H1 (cell line): ENCODE measurements around the gene SF3B2. TPM values are rescaled to one million over a fixed set of nuclear protein-coding genes. Genes with fewer than 3 reads are reported as not detected.

ENCODE experiments used
- CTCF ChIA-PET: fragments of 300-600 bp; sonication (Branson Sonifier 250); formaldehyde crosslinking; loops from one replicate; lab custom pipeline; 2021; ENCODE audit not compliant: partially characterized antibody; lab: Charles Lee
- POLR2A ChIA-PET: fragments of 300-600 bp; sonication (Branson Sonifier 250); formaldehyde crosslinking; loops from one replicate; lab custom pipeline; 2021; ENCODE audit warnings: inconsistent platforms; ENCODE audit not compliant: partially characterized antibody; lab: Charles Lee
- DNase-seq, 2 experiments: peaks; one replicate each; pipeline versions ENCODE4 v3.0.0 to v3.0.0-alpha.2; 2010 to 2022; ENCODE audit warnings: low spot score in 2 of 2, low read depth in 1 of 2, mixed read lengths in 1 of 2
- FAIRE-seq: peaks from 2 replicates; lab custom pipeline; 2011; peaks lifted over from hg19 to GRCh38; lab: Jason Lieb, UNC
- H2AFZ ChIP-seq: 2 replicates; pipeline ENCODE4 v1.8.1; 2012; ENCODE audit warnings: low read length, inconsistent platforms
- H2AK5ac ChIP-seq: 2 replicates; pipeline ENCODE4 v1.6.1; 2013; ENCODE audit warnings: low read depth, low read length
- H2BK120ac ChIP-seq: replicated peaks from 2 replicates; pipeline ENCODE3; 2013; ENCODE audit warnings: low read depth, low read length, inconsistent platforms
- H2BK12ac ChIP-seq: 2 replicates; pipeline ENCODE4 v1.6.1; 2013; ENCODE audit warnings: low read depth, low read length
- H2BK15ac ChIP-seq: 2 replicates; pipeline ENCODE4 v1.6.1; 2013; ENCODE audit warnings: low read length
- H2BK20ac ChIP-seq: 2 replicates; pipeline ENCODE4 v1.6.1; 2013; ENCODE audit warnings: low read length
- H2BK5ac ChIP-seq: 2 replicates; pipeline ENCODE4 v1.6.1; 2013; ENCODE audit warnings: low read depth, low read length
- H3K14ac ChIP-seq: 2 replicates; pipeline ENCODE4 v1.6.1; 2013; ENCODE audit warnings: inconsistent platforms; ENCODE audit not compliant: insufficient read length
- H3K18ac ChIP-seq: 2 replicates; pipeline ENCODE4 v1.6.1; 2013; ENCODE audit warnings: low read length; ENCODE audit errors: extremely low read depth
- H3K23ac ChIP-seq: 2 replicates; pipeline ENCODE4 v1.6.1; 2013; ENCODE audit warnings: inconsistent platforms; ENCODE audit not compliant: insufficient read length
- H3K23me2 ChIP-seq: 2 replicates; pipeline ENCODE4 v1.6.1; 2013; ENCODE audit warnings: low read depth, low read length
- H3K27ac ChIP-seq: 2 replicates; pipeline ENCODE4 v1.6.1; 2011; ENCODE audit warnings: low read depth, low read length, inconsistent platforms
- H3K27me3 ChIP-seq, 4 experiments: replicated peaks in 1 of 4; 1 replicate in 1 of 4; 2 replicates in 3 of 4; pipeline versions ENCODE4 v1.6.1 to v1.8.1; 2011 to 2013; ENCODE audit warnings: low read length in 3 of 4, mild to moderate bottlenecking in 3 of 4, inconsistent platforms in 2 of 4, mixed read lengths in 2 of 4, moderate library complexity in 1 of 4; ENCODE audit not compliant: control insufficient read depth in 3 of 4, insufficient read depth in 3 of 4; ENCODE audit errors: extremely low read depth in 1 of 4
- H3K36me3 ChIP-seq, 4 experiments: 2 replicates each; pipeline versions ENCODE4 v1.6.1 to v1.8.1; 2011 to 2013; ENCODE audit warnings: mild to moderate bottlenecking in 4 of 4, low read length in 3 of 4, moderate library complexity in 2 of 4, control low read depth in 1 of 4, inconsistent platforms in 1 of 4; ENCODE audit not compliant: insufficient read depth in 4 of 4, control insufficient read depth in 2 of 4
- H3K4ac ChIP-seq: replicated peaks from 2 replicates; pipeline ENCODE3; 2013; ENCODE audit warnings: low read length, low read depth, mixed read lengths, inconsistent platforms; ENCODE audit not compliant: insufficient read length
- H3K4me1 ChIP-seq, 4 experiments: replicated peaks in 1 of 4; 1 replicate in 1 of 4; 2 replicates in 3 of 4; pipeline versions ENCODE4 v1.6.1 to v1.8.1; 2011 to 2013; ENCODE audit warnings: low read length in 3 of 4, inconsistent platforms in 2 of 4, mixed read lengths in 1 of 4; ENCODE audit not compliant: insufficient read depth in 4 of 4, control insufficient read depth in 3 of 4
- H3K4me2 ChIP-seq, 2 experiments: 2 replicates each; pipeline versions ENCODE4 v1.6.1 to v1.8.1; 2011 to 2013; ENCODE audit warnings: low read depth in 2 of 2, low read length in 2 of 2, control low read depth in 1 of 2, inconsistent platforms in 1 of 2, mild to moderate bottlenecking in 1 of 2; ENCODE audit not compliant: insufficient read depth in 1 of 2
- H3K4me3 ChIP-seq, 4 experiments: fragments of 200-600, 300-600 bp in 1 of 4; sonication (generic), shearing (Covaris generic), sonication (Bioruptor Twin) in 1 of 4; 2 replicates each; pipeline versions ENCODE4 v1.5.1 to v1.8.1; 2011 to 2016; ENCODE audit warnings: low read length in 4 of 4, low read depth in 3 of 4, control low read depth in 2 of 4, inconsistent platforms in 2 of 4, mild to moderate bottlenecking in 2 of 4, mixed read lengths in 1 of 4, moderate library complexity in 1 of 4; ENCODE audit not compliant: insufficient read depth in 2 of 4; ENCODE audit errors: extremely low read depth in 1 of 4
- H3K56ac ChIP-seq: replicated peaks from 2 replicates; pipeline ENCODE3; 2013; ENCODE audit warnings: low read depth, mild to moderate bottlenecking, mixed read lengths, low read length, inconsistent platforms; ENCODE audit not compliant: insufficient read length
- H3K79me1 ChIP-seq: 2 replicates; pipeline ENCODE4 v1.6.1; 2013; ENCODE audit warnings: low read depth, low read length, control low read depth
- H3K79me2 ChIP-seq, 2 experiments: 2 replicates each; pipeline versions ENCODE4 v1.6.1 to v1.8.1; 2012 to 2013; ENCODE audit warnings: low read length in 2 of 2, mild to moderate bottlenecking in 2 of 2, inconsistent platforms in 1 of 2; ENCODE audit not compliant: insufficient read depth in 2 of 2, control insufficient read depth in 1 of 2
- H3K9ac ChIP-seq, 4 experiments: replicated peaks in 1 of 4; 1 replicate in 1 of 4; 2 replicates in 3 of 4; pipeline versions ENCODE4 v1.6.1 to v1.8.1; 2011 to 2013; ENCODE audit warnings: low read depth in 3 of 4, low read length in 3 of 4, control low read depth in 2 of 4, mild to moderate bottlenecking in 2 of 4, moderate library complexity in 2 of 4, inconsistent platforms in 1 of 4; ENCODE audit errors: extremely low read depth in 1 of 4
- H3K9me3 ChIP-seq, 2 experiments: 2 replicates each; pipeline versions ENCODE4 v1.6.1 to v1.8.1; 2012 to 2013; ENCODE audit warnings: mild to moderate bottlenecking in 2 of 2, moderate library complexity in 2 of 2, control low read depth in 1 of 2, inconsistent platforms in 1 of 2, low read depth in 1 of 2, low read length in 1 of 2, mixed read lengths in 1 of 2; ENCODE audit not compliant: insufficient read depth in 2 of 2
- H4K20me1 ChIP-seq, 2 experiments: replicated peaks in 1 of 2; 2 replicates each; pipeline versions ENCODE3 to v1.8.1; 2011 to 2013; ENCODE audit warnings: inconsistent platforms in 2 of 2, low read length in 2 of 2, mild to moderate bottlenecking in 1 of 2; ENCODE audit not compliant: insufficient read depth in 2 of 2, control insufficient read depth in 1 of 2
- H4K5ac ChIP-seq: 2 replicates; pipeline ENCODE4 v1.6.1; 2013; ENCODE audit warnings: low read length, low read depth, mixed read lengths, inconsistent platforms; ENCODE audit not compliant: insufficient read length
- H4K8ac ChIP-seq: 2 replicates; pipeline ENCODE4 v1.8.0; 2013; ENCODE audit warnings: mild to moderate bottlenecking, moderate library complexity, low read length, inconsistent platforms; ENCODE audit not compliant: insufficient read depth; ENCODE audit errors: extremely low read depth
- H4K91ac ChIP-seq: replicated peaks from 2 replicates; pipeline ENCODE3; 2013; ENCODE audit warnings: low read length, mixed read lengths, inconsistent platforms; ENCODE audit not compliant: insufficient read length
- CREB1 ChIP-seq: IDR thresholded peaks from 2 replicates; pipeline ENCODE4 v1.6.1; 2012; ENCODE audit warnings: inconsistent platforms
- GTF2F1 ChIP-seq: IDR thresholded peaks from 2 replicates; pipeline ENCODE4 v1.6.1; 2012; ENCODE audit warnings: low read depth, low read length, improper control_type of control experiment, borderline replicate concordance
- JUND ChIP-seq: IDR thresholded peaks from 2 replicates; pipeline ENCODE4 v1.6.1; 2011; ENCODE audit warnings: mild to moderate bottlenecking, improper control_type of control experiment, low read length
- MAX ChIP-seq: IDR thresholded peaks from 2 replicates; pipeline ENCODE4 v1.6.1; 2012; ENCODE audit warnings: inconsistent platforms
- NANOG ChIP-seq: IDR thresholded peaks from 2 replicates; pipeline ENCODE4 v1.6.1; 2011; ENCODE audit warnings: low read length, low read depth, mild to moderate bottlenecking, inconsistent platforms; ENCODE audit not compliant: insufficient read depth, poor library complexity, severe bottlenecking
- RBBP5 ChIP-seq: IDR thresholded peaks from 2 replicates; pipeline ENCODE4 v1.7.1; 2012; ENCODE audit warnings: low read depth, mild to moderate bottlenecking, inconsistent platforms, low read length, moderate library complexity, borderline replicate concordance
- RFX5 ChIP-seq: IDR thresholded peaks from 2 replicates; pipeline ENCODE4 v1.6.1; 2011; ENCODE audit warnings: low read depth, low read length, improper control_type of control experiment, borderline replicate concordance
- RXRA ChIP-seq: IDR thresholded peaks from 2 replicates; pipeline ENCODE4 v1.6.1; 2011; ENCODE audit warnings: low read depth, mild to moderate bottlenecking, low read length, moderate library complexity; ENCODE audit not compliant: insufficient read depth
- SP2 ChIP-seq: IDR thresholded peaks from 2 replicates; pipeline ENCODE4 v1.6.1; 2012; ENCODE audit warnings: mild to moderate bottlenecking, low read length, inconsistent platforms
- SP4 ChIP-seq: IDR thresholded peaks from 2 replicates; pipeline ENCODE4 v1.6.1; 2012; ENCODE audit warnings: low read length, inconsistent platforms
- SRF ChIP-seq: IDR thresholded peaks from 2 replicates; pipeline ENCODE4 v1.6.1; 2011; ENCODE audit warnings: mild to moderate bottlenecking, low read depth, low read length, moderate library complexity
- TBP ChIP-seq: IDR thresholded peaks from 2 replicates; pipeline ENCODE4 v1.6.1; 2011; ENCODE audit warnings: low read depth, low read length, improper control_type of control experiment
- WGBS, 2 experiments: shearing (Covaris generic) in 1 of 2; methylation state at CpG; one replicate each; pipeline versions ENCODE4 v1.1.6 to v1.1.7; 2013 to 2015; ENCODE audit warnings: low lambda C conversion rate in 2 of 2, mixed read lengths in 2 of 2, inconsistent platforms in 1 of 2, low coverage in 1 of 2, missing lambda C conversion rate in 1 of 2; ENCODE audit not compliant: insufficient replicate concordance in 2 of 2, insufficient coverage in 1 of 2, insufficient read length in 1 of 2; ENCODE audit errors: extremely low coverage in 1 of 2, missing lambda C conversion rate in 1 of 2; 5-methylcytosine and 5-hydroxymethylcytosine counted together
- polyA plus RNA-seq, 7 experiments: library from polyadenylated mRNA; depleted of rRNA in 3 of 7; stranded (reverse) in 5 of 7; unstranded in 2 of 7; fragments of >200 nt in 5 of 7; fragments of 200-250 nt in 2 of 7; gene quantifications; 1 replicate in 5 of 7; 2 replicates in 1 of 7; 4 replicates in 1 of 7; pipeline versions ENCODE4 v1.2.1 to v1.2.3, GENCODE V29; 2011 to 2013; ENCODE audit warnings: missing spikeins in 2 of 7, mixed read lengths in 2 of 7
- total RNA-seq: library from RNA; stranded (reverse); fragmentation: NEBNext Ultra II Directional; extraction: Animal tissue kit (Norgen Biotek cat#: 25700); gene quantifications from 2 replicates; pipeline ENCODE4 v1.2.1, GENCODE V29; 2021

SF3B2 gene
- total and polyA plus RNA-seq, 2 of the 8 experiments (the other 6 are each of a cell fraction or from before 2014, with no cell fraction given), result 182 to 237 TPM

- FAIRE-seq (no peak), DNase-seq (no peak)
- no peak overlapping the region for H2BK12ac ChIP-seq
- no peak overlapping the region for H3K23ac ChIP-seq
- no peak overlapping the region for H3K4me3 ChIP-seq
- H2AFZ ChIP-seq, result no peak overlapping the region
- H3K79me2 ChIP-seq, result no peaks in the 10 kb centered on the region
- no peaks in the 10 kb centered on the region for H3K36me3 ChIP-seq
- CTCF ChIA-PET, result interaction anchor here (0.7 to 3.8 kb wide), 6 partner anchors 13 to 545 kb away, joined by 3 to 16 read pairs (median 4); no protein-coding TSS in a partner anchor
- no peak overlapping the region for H2BK20ac ChIP-seq
- H3K27me3 ChIP-seq, result no peaks in the 10 kb centered on the region
- no peak overlapping the region for H2BK5ac ChIP-seq
- H4K91ac ChIP-seq, result no peak overlapping the region
- H4K5ac ChIP-seq, result no peak overlapping the region
- 81% methylated on average over 5 of the region's 5 CpGs; no CpG with 5 or more reads in 1 of the 2 experiments for WGBS, 2 experiments
- H3K18ac ChIP-seq, result no peak overlapping the region
- H4K20me1 ChIP-seq, result no peaks in the 10 kb centered on the region
- H3K9ac ChIP-seq, result no peak overlapping the region
- no peaks in the 10 kb centered on the region for H3K9me3 ChIP-seq
- no peak overlapping the region for H2BK15ac ChIP-seq
- no peak overlapping the region for H3K4ac ChIP-seq
- TF ChIP-seq JUND, result no peak
- no peak for TF ChIP-seq RFX5
- TF ChIP-seq RBBP5, result no peak
- TF ChIP-seq RXRA, result no peak
- TF ChIP-seq SP2, result no peak
- TF ChIP-seq NANOG, result no peak
- no peak for TF ChIP-seq TBP
- no peak for TF ChIP-seq GTF2F1
- TF ChIP-seq MAX, result no peak
- no peak for TF ChIP-seq SRF
- TF ChIP-seq CREB1, result no peak
- TF ChIP-seq SP4, result no peak
- H2BK120ac ChIP-seq, result no peak overlapping the region
- H2AK5ac ChIP-seq, result no peak overlapping the region
- no peak overlapping the region for H3K27ac ChIP-seq
- no peak overlapping the region for H3K4me2 ChIP-seq
- H3K56ac ChIP-seq, result no peak overlapping the region
- H3K79me1 ChIP-seq, result no peaks in the 10 kb centered on the region; the same call in none of the 2 replicates
- H3K23me2 ChIP-seq, result no peaks in the 10 kb centered on the region
- POLR2A ChIA-PET, result interaction anchor here (1.5 kb wide), 1 partner anchor 11 kb away, joined by 3 read pairs; the partner anchor contains the start of gene PACS1
- no peaks in the 10 kb centered on the region for H3K4me1 ChIP-seq
- H3K14ac ChIP-seq, result no peak overlapping the region
- H4K8ac ChIP-seq, result no peak overlapping the region
These were observed 29.3 kb downstream of the SF3B2 start for GRCh38 chr11:66081505-66081904.
